Transverse colon (tissue), 4 donors: ENCODE results near the gene SELP. TPM values are rescaled to one million over a fixed set of nuclear protein-coding genes. Genes with fewer than 3 reads are reported as not detected.
"Not testable (repeated sequence)": the region's sequence is repeated elsewhere in the genome, so short reads cannot be mapped to it uniquely, and the experiment has no call there.

Experiments used
- DNase-seq: peaks from one replicate; pipeline ENCODE4 v3.0.0-alpha.2; 2019
- H3K27ac ChIP-seq, 4 donors: fragments of 200-600 bp; sonication (generic); 2 replicates each; pipeline ENCODE4 v1.5.1; 2016 to 2018; ENCODE audit warnings: inconsistent platforms in 4 of 4
- H3K27me3 ChIP-seq: fragments of 200-600 bp; sonication (generic); 2 replicates; pipeline ENCODE4 v1.5.1; 2017; ENCODE audit warnings: inconsistent platforms
- H3K36me3 ChIP-seq, 4 donors: fragments of 200-600 bp; sonication (generic); 2 replicates each; pipeline ENCODE4 v1.5.1; 2017 to 2019; ENCODE audit warnings: inconsistent platforms in 4 of 4
- H3K4me1 ChIP-seq, 4 donors: fragments of 200-600 bp; sonication (generic); 2 replicates each; pipeline ENCODE4 v1.5.1; 2017 to 2020; ENCODE audit warnings: inconsistent platforms in 4 of 4
- H3K4me3 ChIP-seq, 4 donors: fragments of 200-600 bp; sonication (generic); 1 replicate in 1 of 4; 2 replicates in 3 of 4; pipeline versions ENCODE4 v1.5.1 to v1.6.1; 2017 to 2019; ENCODE audit warnings: inconsistent platforms in 4 of 4
- H3K9me3 ChIP-seq, 2 donors: fragments of 200-600 bp; sonication (generic); 2 replicates each; pipeline ENCODE4 v1.5.1; 2017 to 2019; ENCODE audit warnings: inconsistent platforms in 2 of 2
- EP300 ChIP-seq: sonication (generic); formaldehyde crosslinking; IDR thresholded peaks from one replicate; pipeline ENCODE4 v1.6.1; 2017; ENCODE audit warnings: antibody characterized with exemption, low read depth
- POLR2A ChIP-seq: fragments of 450-650 bp; IDR thresholded peaks from one replicate; pipeline ENCODE4 v1.6.1; 2016; ENCODE audit warnings: antibody characterized with exemption, mild to moderate bottlenecking, moderate library complexity
- POLR2AphosphoS5 ChIP-seq, 3 donors: sonication (generic); formaldehyde crosslinking; IDR thresholded peaks; one replicate each; pipeline ENCODE4 v1.6.1; 2016; ENCODE audit warnings: antibody characterized with exemption in 3 of 3
- WGBS, 2 donors: methylation state at CpG; one replicate each; pipeline ENCODE4 v1.1.5; 2018; ENCODE audit warnings: low coverage in 1 of 2; 5-methylcytosine and 5-hydroxymethylcytosine counted together
- in situ Hi-C, 4 donors: fragments of 200-750 bp; cut with MboI; loops; one replicate each; pipeline versions ENCODE4 v1.15.0 to v1.15.1; 2017; ENCODE audit warnings: low sequenced_read_pairs in 3 of 4, low pct_ligation_motif_present in 1 of 4, low pct_unique_long_range_greater_than_20kb in 1 of 4
- intact Hi-C: fragments of 100-400 bp; cut with DNase I; formaldehyde crosslinking; loops from one replicate; pipeline ENCODE4 v1.15.1; 2023; ENCODE audit warnings: low total_unique reads
- total RNA-seq, 4 donors: library from RNA; depleted of rRNA; stranded (reverse); fragments of >200 nt; gene quantifications; one replicate each; pipeline ENCODE4 v1.1.0, GENCODE V29; 2016
- TF ChIP-seq, protein P1 (sequence below), 5 experiments: fragments of 200-600 bp in 3 of 5; fragments of 450-650 bp in 2 of 5; sonication (generic) in 3 of 5; IDR thresholded peaks; 1 replicate in 2 of 5; 2 replicates in 3 of 5; pipeline ENCODE4 v1.5.1; 2016 to 2017; ENCODE audit warnings: antibody characterized with exemption in 5 of 5, inconsistent platforms in 3 of 5, mild to moderate bottlenecking in 2 of 5, moderate library complexity in 1 of 5

SELP gene
- 1 to 10 TPM; 1.8 to 4.9 (median 2.2) TPM for total RNA-seq

DNA sequence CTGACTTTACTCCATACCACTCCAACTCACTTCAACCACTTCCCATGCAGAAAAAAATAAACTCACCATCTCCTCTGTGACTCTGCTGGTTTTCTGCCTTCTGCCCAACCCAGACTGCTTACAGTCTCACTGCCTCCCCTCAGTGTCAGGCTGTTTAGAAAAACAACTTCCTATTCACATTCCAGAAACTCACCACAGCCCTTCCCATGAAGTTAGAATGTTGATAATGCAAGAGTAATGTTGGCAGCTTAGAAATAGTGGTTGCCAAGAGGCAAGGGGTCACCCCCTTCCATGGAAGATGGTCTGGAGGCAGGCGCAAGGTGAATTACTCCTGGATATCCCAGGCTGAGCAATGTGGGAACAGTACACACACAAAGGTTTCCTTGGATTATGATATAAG, at the start of gene SELP:
TSS of gene SELP (minus strand) at position 119 of the 400 bp plus-strand sequence. CDS start at position 69, 50 bp downstream.
- intact Hi-C loops (no loop called here), in situ Hi-C loops (no loop called here)
- H3K4me3 ChIP-seq: no peak within 1 kb of the TSS
- H3K4me1 ChIP-seq: no peaks in the 10 kb centered on the region
- peaks cover 7 to 15% of the 10 kb centered on the region in 2 donors for H3K9me3 ChIP-seq
- no peak within 1 kb of the TSS for H3K27ac ChIP-seq
- 81% methylated on average over 1 of the region's 1 CpG; no CpG with 5 or more reads in 1 of the 2 donors for WGBS, 2 donors
- TF ChIP-seq POLR2AphosphoS5 (IDR thresholded peaks at IDR 0.05) (no peak), EP300 (no peak), POLR2A (no peak)
- TF ChIP-seq, protein P1, sequence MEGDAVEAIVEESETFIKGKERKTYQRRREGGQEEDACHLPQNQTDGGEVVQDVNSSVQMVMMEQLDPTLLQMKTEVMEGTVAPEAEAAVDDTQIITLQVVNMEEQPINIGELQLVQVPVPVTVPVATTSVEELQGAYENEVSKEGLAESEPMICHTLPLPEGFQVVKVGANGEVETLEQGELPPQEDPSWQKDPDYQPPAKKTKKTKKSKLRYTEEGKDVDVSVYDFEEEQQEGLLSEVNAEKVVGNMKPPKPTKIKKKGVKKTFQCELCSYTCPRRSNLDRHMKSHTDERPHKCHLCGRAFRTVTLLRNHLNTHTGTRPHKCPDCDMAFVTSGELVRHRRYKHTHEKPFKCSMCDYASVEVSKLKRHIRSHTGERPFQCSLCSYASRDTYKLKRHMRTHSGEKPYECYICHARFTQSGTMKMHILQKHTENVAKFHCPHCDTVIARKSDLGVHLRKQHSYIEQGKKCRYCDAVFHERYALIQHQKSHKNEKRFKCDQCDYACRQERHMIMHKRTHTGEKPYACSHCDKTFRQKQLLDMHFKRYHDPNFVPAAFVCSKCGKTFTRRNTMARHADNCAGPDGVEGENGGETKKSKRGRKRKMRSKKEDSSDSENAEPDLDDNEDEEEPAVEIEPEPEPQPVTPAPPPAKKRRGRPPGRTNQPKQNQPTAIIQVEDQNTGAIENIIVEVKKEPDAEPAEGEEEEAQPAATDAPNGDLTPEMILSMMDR (IDR thresholded peaks at IDR 0.05): no peak
- H3K36me3 ChIP-seq: no peaks in the 10 kb centered on the region
- no peaks in the 10 kb centered on the region for H3K27me3 ChIP-seq
- no peak for DNase-seq

DNA sequence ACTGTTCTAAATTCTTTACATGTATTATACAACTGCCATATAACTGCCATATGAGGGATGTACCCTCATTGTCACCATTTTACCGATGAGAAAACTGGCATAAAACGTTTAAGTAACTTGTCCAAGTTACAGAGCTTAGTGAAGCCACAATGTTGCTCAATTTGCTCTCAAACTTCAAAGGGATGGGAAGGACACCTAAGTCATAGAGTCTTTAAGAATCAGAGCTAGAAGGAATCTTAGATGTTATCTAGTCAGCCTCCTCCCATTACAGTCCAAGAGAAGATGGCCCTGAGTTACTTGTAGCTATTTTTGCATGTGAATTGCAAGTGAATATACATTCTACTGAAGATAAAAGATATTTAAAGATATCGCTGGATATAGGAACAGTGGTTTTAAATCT, 49.8 kb upstream of the SELP start:
- in situ Hi-C loops (no loop called here), intact Hi-C loops (no loop called here)
- Histone ChIP-seq H3K27ac (no peak overlapping the region), H3K4me3 (no peak overlapping the region), H3K4me1 (no peaks in the 10 kb centered on the region), H3K27me3 (peaks cover 14% of the 10 kb centered on the region), H3K9me3 (no peaks in the 10 kb centered on the region), H3K36me3 (no peaks in the 10 kb centered on the region)
- TF ChIP-seq EP300: no peak
- TF ChIP-seq, protein P1 (IDR thresholded peaks at IDR 0.05): no peak
- TF ChIP-seq POLR2AphosphoS5 (IDR thresholded peaks at IDR 0.05): no peak
- TF ChIP-seq POLR2A: no peak
- no peak for DNase-seq
- WGBS, 2 donors: 75 to 82% methylated on average over 2 to 3 of the region's 3 CpGs

DNA sequence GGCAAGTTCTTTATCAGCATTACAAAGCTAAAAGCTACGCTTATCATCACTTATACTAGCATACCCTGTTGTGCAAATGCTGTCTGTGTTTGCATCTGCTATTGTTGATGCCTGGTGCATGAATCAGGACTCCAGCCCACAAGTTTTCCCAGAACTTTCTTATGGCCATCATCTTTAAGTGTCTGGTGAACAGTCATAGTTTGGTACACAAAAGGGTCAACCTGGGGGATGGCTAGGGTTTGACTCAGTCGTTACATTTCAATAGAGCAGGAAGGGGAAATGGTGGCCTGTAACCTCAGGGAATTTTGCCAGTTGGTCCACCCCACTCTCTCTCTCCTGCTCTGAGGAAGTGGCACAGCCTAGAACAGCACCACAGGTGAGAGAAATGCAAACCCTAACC, 46.1 kb upstream of the SELP start:
- TF ChIP-seq EP300: no peak
- TF ChIP-seq POLR2A: no peak
- no peak for TF ChIP-seq POLR2AphosphoS5 (IDR thresholded peaks at IDR 0.05)
- TF ChIP-seq, protein P1 (IDR thresholded peaks at IDR 0.05): no peak
- in situ Hi-C loops (no loop called here), intact Hi-C loops (no loop called here)
- Histone ChIP-seq H3K4me1 (no peaks in the 10 kb centered on the region), H3K36me3 (no peaks in the 10 kb centered on the region), H3K9me3 (no peaks in the 10 kb centered on the region), H3K4me3 (no peak overlapping the region), H3K27me3 (peaks cover 1% of the 10 kb centered on the region), H3K27ac (no peak overlapping the region)
- WGBS, 2 donors: 45 to 80% methylated on average over 1 to 2 of the region's 2 CpGs
- DNase-seq: no peak

DNA sequence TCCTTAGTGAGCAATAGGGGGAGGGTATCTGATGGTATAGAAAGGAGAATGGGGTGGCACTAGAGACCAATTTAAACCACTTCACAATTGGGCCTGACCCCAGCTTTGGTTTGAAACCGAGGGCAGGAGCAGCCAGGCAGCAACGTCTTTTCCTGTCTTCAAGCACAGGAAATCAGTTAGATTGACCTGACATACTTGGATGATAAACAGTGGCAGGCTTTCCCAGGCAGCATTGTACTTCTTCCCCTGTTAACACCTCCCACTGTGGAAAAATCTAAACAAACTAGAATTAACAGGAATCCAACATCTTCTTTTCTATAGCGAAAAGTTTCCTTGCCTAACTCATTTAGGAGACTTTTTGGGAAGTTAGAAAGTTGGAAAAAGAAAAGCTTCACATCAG, 40.9 kb upstream of the SELP start:
- WGBS, 2 donors: 11 to 32% methylated on average over 3 of the region's 3 CpGs
- H3K4me3 ChIP-seq: no peak overlapping the region
- H3K27ac ChIP-seq: no peak overlapping the region
- H3K4me1 ChIP-seq: no peaks in the 10 kb centered on the region
- in situ Hi-C loops (no loop called here), intact Hi-C loops (no loop called here)
- H3K36me3 ChIP-seq: no peaks in the 10 kb centered on the region
- DNase-seq: no peak
- TF ChIP-seq POLR2A: no peak
- TF ChIP-seq, protein P1 (IDR thresholded peaks at IDR 0.05): no peak
- no peak for TF ChIP-seq POLR2AphosphoS5 (IDR thresholded peaks at IDR 0.05)
- TF ChIP-seq EP300: no peak
- no peaks in the 10 kb centered on the region for H3K9me3 ChIP-seq
- no peaks in the 10 kb centered on the region for H3K27me3 ChIP-seq

DNA sequence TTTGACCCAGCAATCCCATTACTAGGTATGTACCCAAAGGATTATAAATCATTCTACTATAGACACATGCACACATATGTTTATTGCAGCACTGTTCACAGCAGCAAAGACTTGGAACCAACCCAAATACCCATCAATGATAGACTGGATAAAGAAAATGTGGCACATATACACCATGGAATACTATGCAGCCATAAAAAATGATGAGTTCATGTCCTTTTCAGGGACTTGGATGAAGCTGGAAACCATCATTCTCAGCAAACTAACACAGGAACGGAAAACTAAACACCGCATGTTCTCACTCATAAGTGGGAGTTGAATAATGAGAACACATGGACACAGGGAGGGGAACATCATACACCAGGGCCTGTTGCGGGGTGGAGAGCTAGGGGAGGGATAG, 40.3 kb upstream of the SELP start:
- DNase-seq, intact Hi-C loops, H3K36me3 ChIP-seq, H3K4me1 ChIP-seq, in situ Hi-C loops, H3K27me3 ChIP-seq, H3K9me3 ChIP-seq, H3K27ac ChIP-seq, H3K4me3 ChIP-seq: not testable (repeated sequence)
- 82 to 93% methylated on average over 2 to 3 of the region's 3 CpGs for WGBS, 2 donors

DNA sequence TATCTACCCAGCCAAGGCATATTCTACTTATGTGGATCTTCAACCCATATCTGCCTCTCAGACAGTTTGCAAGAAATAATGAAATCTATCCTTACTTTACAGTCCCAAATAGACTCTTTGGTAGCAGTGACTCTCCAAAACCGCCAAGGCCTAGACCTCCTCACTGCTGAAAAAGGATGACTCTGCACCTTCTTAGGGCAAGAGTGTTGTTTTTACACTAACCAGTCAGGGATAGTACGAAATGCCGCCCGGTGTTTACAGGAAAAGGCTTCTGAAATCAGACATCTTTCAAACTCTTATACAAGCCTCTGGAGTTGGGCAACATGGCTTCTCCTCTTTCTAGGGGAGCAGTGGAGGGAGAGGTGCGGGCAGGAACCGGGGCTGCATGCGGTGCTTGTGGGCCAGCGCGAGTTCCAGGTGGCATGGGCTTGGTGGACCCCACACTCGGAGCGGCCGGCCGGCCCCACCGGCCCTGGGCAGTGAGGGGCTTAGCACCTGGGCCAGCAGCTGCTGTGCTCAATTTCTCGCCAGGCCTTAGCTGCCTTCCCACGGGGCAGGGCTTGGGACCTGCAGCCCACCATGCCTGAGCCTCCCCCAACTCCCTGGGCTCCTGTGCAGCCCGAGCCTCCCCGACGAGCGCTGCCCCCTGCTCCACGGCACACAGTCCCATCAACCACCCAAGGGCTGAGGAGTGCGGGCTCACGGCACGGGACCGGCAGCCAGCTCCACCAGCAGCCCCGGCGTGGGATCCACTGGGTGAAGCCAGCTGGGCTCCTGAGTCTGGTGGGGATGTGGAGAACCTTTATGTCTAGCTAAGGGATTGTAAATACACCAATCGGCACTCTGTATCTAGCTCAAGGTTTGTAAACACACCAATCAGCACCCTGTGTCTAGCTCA, 38.0 kb upstream of the SELP start:
- H3K4me1 ChIP-seq, H3K27me3 ChIP-seq, intact Hi-C loops, H3K27ac ChIP-seq, in situ Hi-C loops, H3K9me3 ChIP-seq, DNase-seq, H3K4me3 ChIP-seq, H3K36me3 ChIP-seq: not testable (repeated sequence)
- 96% methylated on average over 23 of the region's 28 CpGs; no CpG with 5 or more reads in 1 of the 2 donors for WGBS, 2 donors
